ENCODE results near the gene DDX5.

- TF ChIP-seq CTCF (IDR thresholded peaks at IDR 0.05) = no peak
- TF ChIP-seq POLR2A (IDR thresholded peaks at IDR 0.05) = no peak
Observed at GRCh38 chr17:64551461-64551860, 45.4 kb upstream of the DDX5 start.
